Thyroid gland (tissue), 4 donors: Measurements from ENCODE around the gene MATN4. TPM values are rescaled to one million over a fixed set of nuclear protein-coding genes. Genes with fewer than 3 reads are reported as not detected.

Experiments
- DNase-seq, 2 donors: peaks; one replicate each; pipeline ENCODE4 v3.0.0-alpha.2; 2019
- H3K27ac ChIP-seq, 3 donors: fragments of 200-600 bp; sonication (generic); 1 replicate in 2 of 3; 2 replicates in 1 of 3; pipeline ENCODE4 v1.5.1; 2016 to 2019; ENCODE audit warnings: mild to moderate bottlenecking in 1 of 3, moderate library complexity in 1 of 3
- H3K27me3 ChIP-seq: fragments of 200-600 bp; sonication (generic); one replicate; pipeline ENCODE4 v1.5.1; 2019
- H3K36me3 ChIP-seq, 2 donors: fragments of 200-600 bp; sonication (generic); one replicate each; pipeline ENCODE4 v1.5.1; 2016 to 2019
- H3K4me1 ChIP-seq, 2 donors: fragments of 200-600 bp; sonication (generic); one replicate each; pipeline ENCODE4 v1.5.1; 2017 to 2019
- H3K4me3 ChIP-seq, 3 donors: fragments of 200-600 bp; sonication (generic); replicated peaks in 1 of 3; 1 replicate in 2 of 3; 2 replicates in 1 of 3; pipeline ENCODE4 v1.5.1; 2016; ENCODE audit warnings: mild to moderate bottlenecking in 1 of 3
- H3K9me3 ChIP-seq: fragments of 200-600 bp; sonication (generic); one replicate; pipeline ENCODE4 v1.5.1; 2017
- POLR2A ChIP-seq, 2 donors: fragments of 450-650 bp; IDR thresholded peaks; one replicate each; pipeline ENCODE4 v1.6.1; 2017; ENCODE audit warnings: antibody characterized with exemption in 2 of 2, mild to moderate bottlenecking in 2 of 2, moderate library complexity in 1 of 2
- whole genome bisulfite sequencing, 2 donors: methylation state at CpG; one replicate each; pipeline ENCODE4 v1.1.5; 2017; 5-methylcytosine and 5-hydroxymethylcytosine counted together
- intact Hi-C: fragments of 100-400 bp; cut with DNase I; formaldehyde crosslinking; loops from one replicate; pipeline ENCODE4 v1.15.1; 2023
- total RNA-seq, 4 donors: library from RNA; depleted of rRNA; stranded (reverse); fragments of >200 nt; gene quantifications; one replicate each; pipeline ENCODE4 v1.2.3, GENCODE V29; 2016
- TF ChIP-seq, protein P1 (sequence below), 6 experiments: fragments of 200-600 bp in 3 of 6; fragments of 450-650 bp in 3 of 6; sonication (generic) in 3 of 6; IDR thresholded peaks; one replicate each; pipeline ENCODE4 v1.5.1; 2016 to 2019; ENCODE audit warnings: antibody characterized with exemption in 6 of 6, mild to moderate bottlenecking in 2 of 6, inconsistent platforms in 1 of 6, moderate library complexity in 1 of 6

The MATN4 gene
- total RNA-seq, 4 donors from 2014 or later = 1.2 TPM; not detected in 3

DNA sequence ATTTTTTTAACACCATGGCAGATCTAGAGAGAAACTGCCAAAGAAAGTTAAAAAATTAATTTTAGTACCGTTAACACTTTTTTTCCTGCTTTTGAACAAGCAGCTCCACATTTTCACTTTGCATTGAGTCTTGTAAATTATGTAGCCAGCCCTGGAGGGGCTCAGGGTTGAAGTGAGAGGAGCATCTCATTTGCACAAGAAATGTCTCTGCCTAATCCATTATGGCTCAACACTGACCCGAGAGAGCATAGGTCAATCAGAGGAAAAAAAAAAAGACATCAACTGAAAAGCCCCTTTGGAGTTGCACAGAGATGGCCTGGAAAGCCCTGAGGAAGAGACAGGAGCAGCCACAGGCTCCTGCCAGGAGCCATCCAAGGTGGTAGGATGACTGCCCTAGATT, 49.4 kb downstream of the MATN4 start:
- H3K4me3 ChIP-seq = no peak overlapping the region
- H3K27ac ChIP-seq = no peak overlapping the region
- DNase-seq = no peak
- WGBS, 2 donors = 41 to 57% methylated on average over 2 of the region's 2 CpGs
- peaks cover 4 to 19% of the 10 kb centered on the region in 2 donors for H3K4me1 ChIP-seq
- TF ChIP-seq, protein P1, sequence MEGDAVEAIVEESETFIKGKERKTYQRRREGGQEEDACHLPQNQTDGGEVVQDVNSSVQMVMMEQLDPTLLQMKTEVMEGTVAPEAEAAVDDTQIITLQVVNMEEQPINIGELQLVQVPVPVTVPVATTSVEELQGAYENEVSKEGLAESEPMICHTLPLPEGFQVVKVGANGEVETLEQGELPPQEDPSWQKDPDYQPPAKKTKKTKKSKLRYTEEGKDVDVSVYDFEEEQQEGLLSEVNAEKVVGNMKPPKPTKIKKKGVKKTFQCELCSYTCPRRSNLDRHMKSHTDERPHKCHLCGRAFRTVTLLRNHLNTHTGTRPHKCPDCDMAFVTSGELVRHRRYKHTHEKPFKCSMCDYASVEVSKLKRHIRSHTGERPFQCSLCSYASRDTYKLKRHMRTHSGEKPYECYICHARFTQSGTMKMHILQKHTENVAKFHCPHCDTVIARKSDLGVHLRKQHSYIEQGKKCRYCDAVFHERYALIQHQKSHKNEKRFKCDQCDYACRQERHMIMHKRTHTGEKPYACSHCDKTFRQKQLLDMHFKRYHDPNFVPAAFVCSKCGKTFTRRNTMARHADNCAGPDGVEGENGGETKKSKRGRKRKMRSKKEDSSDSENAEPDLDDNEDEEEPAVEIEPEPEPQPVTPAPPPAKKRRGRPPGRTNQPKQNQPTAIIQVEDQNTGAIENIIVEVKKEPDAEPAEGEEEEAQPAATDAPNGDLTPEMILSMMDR (IDR thresholded peaks at IDR 0.05) = no peak
- TF ChIP-seq POLR2A (IDR thresholded peaks at IDR 0.05) = no peak
- intact Hi-C loops = no loop called here
- no peaks in the 10 kb centered on the region for H3K27me3 ChIP-seq
- no peaks in the 10 kb centered on the region for H3K9me3 ChIP-seq
- H3K36me3 ChIP-seq = no peaks in the 10 kb centered on the region

DNA sequence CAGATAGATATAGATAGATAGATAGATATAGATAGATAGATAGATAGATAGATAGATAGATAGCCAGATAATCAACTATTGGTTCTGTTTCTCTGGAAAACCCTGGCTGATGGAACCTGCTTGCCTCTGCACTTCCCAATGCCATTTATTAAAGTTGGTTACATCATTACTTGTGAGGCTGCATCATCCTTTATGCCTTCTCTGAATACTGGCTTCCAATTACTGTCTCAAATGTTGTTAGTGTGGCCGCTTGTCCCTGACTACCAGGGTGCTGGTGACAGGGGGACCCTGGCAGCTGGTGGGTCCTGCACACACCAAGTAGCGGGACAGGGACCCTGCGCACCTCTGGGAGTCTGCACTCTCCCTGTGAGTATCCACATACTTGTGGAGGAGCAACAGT, 49.8 kb downstream of the MATN4 start:
- Histone ChIP-seq H3K27ac (no peak overlapping the region), H3K4me1 (peaks cover 4 to 21% of the 10 kb centered on the region in 2 donors), H3K36me3 (no peaks in the 10 kb centered on the region), H3K27me3 (no peaks in the 10 kb centered on the region), H3K4me3 (no peak overlapping the region), H3K9me3 (no peaks in the 10 kb centered on the region)
- DNase-seq = no peak
- intact Hi-C loops = no loop called here
- TF ChIP-seq POLR2A (IDR thresholded peaks at IDR 0.05) = no peak
- TF ChIP-seq, protein P1 (IDR thresholded peaks at IDR 0.05) = no peak
- WGBS, 2 donors = 91 to 98% methylated on average over 3 of the region's 3 CpGs

DNA sequence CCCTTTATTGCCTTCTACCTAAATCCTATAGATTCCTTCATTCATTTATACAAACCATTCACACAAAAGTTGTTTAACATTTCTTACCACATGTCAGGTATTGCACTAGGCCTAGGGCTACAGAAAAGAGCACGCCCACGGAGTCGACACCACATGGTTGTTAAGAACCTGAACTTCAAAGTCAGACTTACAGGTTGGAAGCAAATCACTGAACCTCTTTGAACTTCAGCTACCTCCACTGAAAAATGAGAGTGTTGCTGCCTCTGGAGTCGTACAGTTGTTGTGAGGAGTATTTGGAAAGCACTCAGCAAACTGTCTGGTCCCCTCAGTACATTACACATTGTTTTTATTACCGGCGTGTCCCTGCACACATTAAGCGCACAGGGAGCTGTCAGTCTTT, 50.4 kb downstream of the MATN4 start:
- TF ChIP-seq, protein P1 (IDR thresholded peaks at IDR 0.05) = no peak
- no peak for TF ChIP-seq POLR2A (IDR thresholded peaks at IDR 0.05)
- no peak overlapping the region for H3K4me3 ChIP-seq
- H3K27me3 ChIP-seq = no peaks in the 10 kb centered on the region
- H3K4me1 ChIP-seq = peaks cover 4 to 21% of the 10 kb centered on the region in 2 donors
- no peak overlapping the region for H3K27ac ChIP-seq
- WGBS, 2 donors = 77 to 81% methylated on average over 7 of the region's 7 CpGs
- no peaks in the 10 kb centered on the region for H3K9me3 ChIP-seq
- DNase-seq = no peak
- H3K36me3 ChIP-seq = no peaks in the 10 kb centered on the region
- intact Hi-C loops = no loop called here

DNA sequence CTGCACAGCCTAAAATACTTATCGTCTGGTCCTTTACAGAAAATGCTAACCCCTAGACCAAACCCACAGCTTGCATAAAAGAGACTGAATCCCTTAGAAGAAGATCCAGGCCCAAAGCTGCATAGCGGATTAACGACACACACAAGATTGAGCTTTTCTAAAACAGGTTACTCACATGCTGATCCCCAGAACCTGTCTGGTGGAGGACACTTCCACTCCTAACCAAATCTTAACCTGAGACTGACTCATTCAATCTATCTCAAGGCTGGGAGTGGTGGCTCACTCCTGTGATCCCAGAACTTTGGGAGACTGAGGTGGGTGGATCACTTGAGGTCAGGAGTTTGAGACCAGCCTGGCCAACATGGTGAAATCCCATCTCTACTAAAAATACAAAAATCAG, 50.9 kb downstream of the MATN4 start:
- TF ChIP-seq, protein P1 (IDR thresholded peaks at IDR 0.05) = no peak
- TF ChIP-seq POLR2A (IDR thresholded peaks at IDR 0.05) = no peak
- Histone ChIP-seq H3K9me3 (no peaks in the 10 kb centered on the region), H3K4me3 (no peak overlapping the region), H3K4me1 (peaks cover 4 to 21% of the 10 kb centered on the region in 2 donors), H3K27me3 (no peaks in the 10 kb centered on the region), H3K36me3 (no peaks in the 10 kb centered on the region), H3K27ac (no peak overlapping the region)
- intact Hi-C loops = no loop called here
- 64 to 95% methylated on average over 3 of the region's 3 CpGs for WGBS, 2 donors
- DNase-seq = no peak

DNA sequence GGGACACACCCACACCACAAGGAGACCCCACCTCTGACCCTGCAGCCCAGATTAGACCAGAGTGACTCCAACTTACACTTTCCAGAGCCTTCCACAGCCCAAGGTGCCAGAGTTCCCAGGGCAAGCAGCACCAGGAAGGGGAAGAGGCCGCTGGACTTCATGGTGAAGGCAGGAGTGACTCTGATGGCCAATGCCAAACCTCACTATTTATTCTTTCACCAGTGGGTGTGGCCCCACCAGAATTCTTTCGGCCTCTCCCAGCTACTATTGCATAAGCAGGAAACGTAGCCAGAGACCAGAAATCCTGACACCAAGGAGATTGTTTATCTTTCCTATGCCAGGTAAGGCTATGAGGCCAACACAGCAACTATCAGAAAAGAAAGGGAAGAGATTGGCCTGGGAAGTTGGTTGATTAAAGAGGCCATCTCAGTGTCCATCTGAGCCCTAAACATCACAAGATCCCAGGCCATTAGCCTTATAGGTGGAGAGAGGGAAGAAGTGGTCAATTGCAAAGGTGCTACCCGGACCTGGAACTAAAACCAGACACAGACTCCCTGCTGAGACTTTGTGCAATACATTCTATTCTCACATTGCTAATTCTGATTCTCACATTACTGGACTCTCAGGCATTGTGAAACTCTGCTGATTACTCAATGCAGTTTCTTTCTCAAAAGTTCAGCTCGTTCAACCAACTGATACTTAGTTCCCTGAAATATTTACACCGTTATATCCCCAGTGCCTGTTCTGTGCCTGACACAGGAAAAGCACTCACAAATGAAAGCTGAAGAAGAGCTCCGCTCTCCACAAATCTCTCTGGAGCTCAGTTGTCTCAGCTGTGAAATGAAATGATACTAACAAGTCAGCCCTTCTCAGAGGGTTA, 53.5 kb downstream of the MATN4 start, which contains the start of gene SLPI:
Gene SLPI (minus strand): TSS at position 182 of the 880 bp plus-strand sequence. CDS start 21 bp downstream, at position 161.
- DNase-seq = peak; percentile 40 to 58
- Histone ChIP-seq H3K27me3 (no peaks in the 10 kb centered on the region), H3K27ac (peak within 1 kb of the TSS; percentile 0 to 20 (median 1)), H3K9me3 (no peaks in the 10 kb centered on the region), H3K4me3 (no peak within 1 kb of the TSS), H3K4me1 (peaks cover 4 to 21% of the 10 kb centered on the region in 2 donors), H3K36me3 (no peaks in the 10 kb centered on the region)
- TF ChIP-seq POLR2A (IDR thresholded peaks at IDR 0.05) = no peak
- TF ChIP-seq, protein P1 (IDR thresholded peaks at IDR 0.05) = no peak
- 24 to 44% methylated on average over 7 of the region's 7 CpGs for WGBS, 2 donors
- intact Hi-C loops = no loop called here
